HepG2 (cell line): Measurements from ENCODE around the gene TNK1. TPM values are rescaled to one million over a fixed set of nuclear protein-coding genes. Genes with fewer than 3 reads are reported as not detected.

Experiments used
- ATAC-seq: fragments of 200-7000 bp; cut with Tn5 transposase; 3 replicates; pipeline ENCODE4 v1.9.1; 2020; ENCODE audit warnings: mild to moderate bottlenecking, moderate library complexity
- BruUV-seq: library from RNA; stranded (reverse); fragments of 400-500 nt; replicated peaks from 2 replicates; lab custom pipeline; 2021; lab: Mats Ljungman, UMichigan
- CTCF ChIA-PET: fragments of 300-600 bp; formaldehyde crosslinking; extraction: SDS; loops from one replicate; lab custom pipeline; 2021; ENCODE audit warnings: low total read pairs, inconsistent platforms, low intra/inter-chr PET ratio; lab: Yijun Ruan, JAX
- POLR2A ChIA-PET: fragments of 350-600 bp; sonication (Branson Sonifier 250); formaldehyde crosslinking; loops from one replicate; lab custom pipeline; 2020; ENCODE audit warnings: antibody characterized with exemption, inconsistent platforms; lab: Yijun Ruan, JAX
- DNase-seq: peaks from one replicate; pipeline ENCODE4 v3.0.0-alpha.2; 2015; ENCODE audit warnings: low spot score
- FAIRE-seq: peaks from 3 replicates; lab custom pipeline; 2011; peaks lifted over from hg19 to GRCh38; lab: Jason Lieb, UNC
- H2AFZ ChIP-seq: one replicate; pipeline ENCODE4 v1.6.1; 2011; ENCODE audit warnings: low read length, inconsistent platforms
- H3K27ac ChIP-seq: fragments of 300-600 bp; 3 replicates; pipeline ENCODE4 v1.8.0; 2011; ENCODE audit warnings: mixed run types, mild to moderate bottlenecking, mixed read lengths, low read length, inconsistent platforms; ENCODE audit not compliant: insufficient read depth; ENCODE audit errors: extremely low read length
- H3K27me3 ChIP-seq, 2 experiments: fragments of 200-600 bp in 1 of 2; 2 replicates in 1 of 2; 3 replicates in 1 of 2; pipeline versions ENCODE4 v1.6.0 to v1.8.0; 2011; ENCODE audit warnings: low read length in 2 of 2, mild to moderate bottlenecking in 2 of 2, moderate library complexity in 2 of 2, inconsistent platforms in 1 of 2; ENCODE audit not compliant: insufficient read depth in 2 of 2, control insufficient read depth in 1 of 2
- H3K36me3 ChIP-seq, 2 experiments: fragments of 200-600 bp in 1 of 2; replicated peaks in 1 of 2; 2 replicates in 1 of 2; 3 replicates in 1 of 2; pipeline versions ENCODE4 v1.5.1 to v1.8.0; 2011; ENCODE audit warnings: low read length in 2 of 2, inconsistent platforms in 1 of 2; ENCODE audit not compliant: insufficient read depth in 2 of 2, control insufficient read depth in 1 of 2
- H3K4me1 ChIP-seq: 2 replicates; pipeline ENCODE4 v1.5.1; 2012; ENCODE audit warnings: low read length, inconsistent platforms; ENCODE audit not compliant: insufficient read depth
- H3K4me2 ChIP-seq: 2 replicates; pipeline ENCODE4 v1.6.0; 2011; ENCODE audit warnings: low read depth, low read length, inconsistent platforms
- H3K4me3 ChIP-seq, 3 experiments: fragments of 200-600 bp in 1 of 3; sonication (generic), shearing (Covaris generic) in 1 of 3; replicated peaks in 1 of 3; 2 replicates each; pipeline ENCODE4 v1.5.1; 2011 to 2016; ENCODE audit warnings: low read length in 3 of 3, inconsistent platforms in 2 of 3, low read depth in 2 of 3, mild to moderate bottlenecking in 2 of 3, control low read depth in 1 of 3, mixed read lengths in 1 of 3; ENCODE audit not compliant: insufficient read depth in 1 of 3
- H3K79me2 ChIP-seq: one replicate; pipeline ENCODE4 v1.6.1; 2011; ENCODE audit warnings: low read length, inconsistent platforms; ENCODE audit not compliant: insufficient read depth
- H3K9ac ChIP-seq: 2 replicates; pipeline ENCODE4 v1.6.0; 2011; ENCODE audit warnings: mild to moderate bottlenecking, low read depth, low read length, inconsistent platforms; ENCODE audit not compliant: insufficient read depth
- H3K9me3 ChIP-seq: 2 replicates; pipeline ENCODE4 v1.5.1; 2012; ENCODE audit warnings: mild to moderate bottlenecking, low read length
- H4K20me1 ChIP-seq: 2 replicates; pipeline ENCODE4 v1.6.0; 2011; ENCODE audit warnings: inconsistent platforms, mild to moderate bottlenecking, low read length, moderate library complexity; ENCODE audit not compliant: insufficient read depth
- KDM4B ChIP-seq: sonication (generic); formaldehyde crosslinking; IDR thresholded peaks from 2 replicates; pipeline ENCODE4 v1.4.0; 2020; ENCODE audit warnings: missing genetic modification reagents
- KLF16 ChIP-seq, 2 experiments: sonication (generic) in 1 of 2; formaldehyde crosslinking in 1 of 2; IDR thresholded peaks; 2 replicates each; pipeline versions ENCODE4 v1.6.1 to v1.8.0; 2016 to 2023; ENCODE audit warnings: missing genetic modification reagents in 2 of 2, missing compliant biosample characterization in 1 of 2
- PAX8 ChIP-seq: sonication (generic); formaldehyde crosslinking; IDR thresholded peaks from 2 replicates; pipeline ENCODE4 v1.8.0; 2022; ENCODE audit warnings: mild to moderate bottlenecking, missing genetic modification reagents, borderline replicate concordance
- PHF21A ChIP-seq: sonication (generic); formaldehyde crosslinking; IDR thresholded peaks from 2 replicates; pipeline ENCODE4 v1.5.0; 2020; ENCODE audit warnings: mild to moderate bottlenecking, missing genetic modification reagents
- RAD21 ChIP-seq: fragments of 450-650 bp; formaldehyde crosslinking; IDR thresholded peaks from 2 replicates; pipeline ENCODE4 v1.5.0; 2020; ENCODE audit warnings: mild to moderate bottlenecking
- ZBTB7B ChIP-seq: sonication (generic); formaldehyde crosslinking; IDR thresholded peaks from 2 replicates; pipeline ENCODE4 v1.4.0; 2020; ENCODE audit warnings: missing genetic modification reagents
- ZNF180 ChIP-seq: sonication (generic); formaldehyde crosslinking; IDR thresholded peaks from 2 replicates; pipeline ENCODE4 v1.4.0; 2020; ENCODE audit warnings: low read depth, missing genetic modification reagents, borderline replicate concordance
- ZNF317 ChIP-seq: sonication (generic); formaldehyde crosslinking; IDR thresholded peaks from 2 replicates; pipeline ENCODE4 v1.5.0; 2020; ENCODE audit warnings: mild to moderate bottlenecking, missing genetic modification reagents
- ZNF563 ChIP-seq: sonication (generic); formaldehyde crosslinking; IDR thresholded peaks from 2 replicates; pipeline ENCODE4 v1.8.0; 2022; ENCODE audit warnings: mild to moderate bottlenecking, moderate library complexity, missing genetic modification reagents
- ZNF746 ChIP-seq: sonication (generic); formaldehyde crosslinking; IDR thresholded peaks from 2 replicates; pipeline ENCODE4 v1.8.0; 2022; ENCODE audit warnings: mild to moderate bottlenecking, missing genetic modification reagents
- WGBS: methylation state at CpG from one replicate; pipeline ENCODE4 v1.1.6; 2017; ENCODE audit warnings: low lambda C conversion rate; 5-methylcytosine and 5-hydroxymethylcytosine counted together
- in situ Hi-C: cut with HindIII; loops from 2 replicates; pipeline ENCODE4 v1.10.0; 2017; ENCODE audit warnings: low pct_unique_long_range_greater_than_20kb; ENCODE audit not compliant: extremely low pct_ligation_motif_present
- intact Hi-C: fragments of 100-400 bp; cut with micrococcal nuclease; formaldehyde crosslinking; loops from one replicate; pipeline ENCODE4 v1.10.0; 2022; ENCODE audit not compliant: unreplicated experiment
- polyA plus RNA-seq, 8 experiments: library from polyadenylated mRNA; depleted of rRNA in 3 of 8; stranded (reverse) in 7 of 8; unstranded in 1 of 8; fragments of >200 nt; fragmentation: Illumina TruSeq in 4 of 8; extraction: Trizol in 4 of 8; gene quantifications; 2 replicates each; pipeline versions ENCODE4 v1.2.1 to v1.2.3, GENCODE V29; 2011 to 2016; ENCODE audit warnings: low read depth in 4 of 8, missing spikeins in 1 of 8, mixed read lengths in 1 of 8; ENCODE audit not compliant: insufficient read depth in 1 of 8
- total RNA-seq, 5 experiments: library from RNA; depleted of rRNA; stranded (reverse); fragments of >200 nt; fragmentation: Illumina TruSeq; extraction: Trizol; gene quantifications; 2 replicates each; pipeline ENCODE4 v1.2.3, GENCODE V29; 2016; ENCODE audit warnings: low read depth in 1 of 5
- TF ChIP-seq, protein P1 (sequence below): sonication (generic); formaldehyde crosslinking; IDR thresholded peaks from 2 replicates; pipeline ENCODE4 v1.5.1; 2020; ENCODE audit warnings: mild to moderate bottlenecking, moderate library complexity, missing genetic modification reagents
- TF ChIP-seq, protein P2 (sequence below): sonication (generic); formaldehyde crosslinking; IDR thresholded peaks from 2 replicates; pipeline ENCODE4 v1.4.0; 2020; ENCODE audit warnings: mild to moderate bottlenecking, missing genetic modification reagents
- TF ChIP-seq, protein P3 (sequence below): IDR thresholded peaks from 2 replicates; pipeline ENCODE4 v1.6.1; 2012; ENCODE audit warnings: inconsistent platforms
- TF ChIP-seq, protein P4 (sequence below): sonication (generic); formaldehyde crosslinking; IDR thresholded peaks from 2 replicates; pipeline ENCODE4 v1.5.0; 2020; ENCODE audit warnings: mild to moderate bottlenecking, missing genetic modification reagents, moderate library complexity
- TF ChIP-seq, protein P5 (sequence below): sonication (generic); formaldehyde crosslinking; IDR thresholded peaks from 2 replicates; pipeline ENCODE4 v1.4.0; 2020; ENCODE audit warnings: low read depth, mild to moderate bottlenecking, missing genetic modification reagents
- TF ChIP-seq, protein P6 (sequence below): IDR thresholded peaks from 2 replicates; pipeline ENCODE4 v1.6.1; 2016
- TF ChIP-seq, protein P7 (sequence below): sonication (generic); formaldehyde crosslinking; IDR thresholded peaks from 2 replicates; pipeline ENCODE4 v1.4.0; 2020; ENCODE audit warnings: missing genetic modification reagents, borderline replicate concordance

TNK1 gene
- total and polyA plus RNA-seq, 2 of the 13 experiments (the other 11 are each of a cell fraction or from before 2014, with no cell fraction given): 2.0 to 3.5 TPM

DNA sequence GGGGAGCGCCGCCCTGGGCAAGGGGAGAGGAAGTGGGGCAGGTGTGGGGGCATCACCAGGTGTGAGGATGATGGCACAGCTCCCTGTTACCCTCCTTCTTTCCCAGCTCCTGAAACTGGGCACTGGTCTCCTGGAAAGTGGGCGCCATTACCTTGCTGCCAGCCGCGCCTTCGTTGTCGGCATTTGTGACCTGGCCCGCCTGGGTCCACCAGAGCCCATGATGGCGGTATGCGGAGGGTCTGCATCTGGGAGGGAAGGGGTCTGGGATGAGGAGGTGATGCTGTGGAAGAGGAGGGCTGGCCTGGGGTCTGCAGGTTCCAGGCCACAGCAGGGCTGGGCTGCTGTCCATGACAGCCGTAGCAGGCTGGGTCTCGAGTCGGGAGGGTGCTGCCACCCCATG lies 39.0 kb upstream of the TNK1 start:
- Histone ChIP-seq H3K27me3 (peaks cover 3 to 26% of the 10 kb centered on the region in 2 experiments; a peak in 3 of 5 replicates), H3K4me2 (no peak overlapping the region), H3K36me3 (no peaks in the 10 kb centered on the region), H3K4me3 (no peak overlapping the region), H3K9me3 (no peaks in the 10 kb centered on the region), H3K9ac (no peak overlapping the region), H3K4me1 (peaks cover 25% of the 10 kb centered on the region), H3K79me2 (no peaks in the 10 kb centered on the region), H2AFZ (no peak overlapping the region), H4K20me1 (no peaks in the 10 kb centered on the region), H3K27ac (no peak overlapping the region)
- intact Hi-C loops (no loop called here), in situ Hi-C loops (no loop called here)
- no peak for ATAC-seq
- BruUV-seq: no TSS peak
- WGBS: 83% methylated on average over 13 of the region's 13 CpGs
- ChIA-PET POLR2A (interaction anchor here (3.6 kb wide), 1 partner anchor 12 kb away, joined by 9 read pairs; the partner anchor contains the start of gene NEURL4), CTCF (no interaction called here)
- no peak for DNase-seq
- no peak for FAIRE-seq
- TF ChIP-seq, protein P1, sequence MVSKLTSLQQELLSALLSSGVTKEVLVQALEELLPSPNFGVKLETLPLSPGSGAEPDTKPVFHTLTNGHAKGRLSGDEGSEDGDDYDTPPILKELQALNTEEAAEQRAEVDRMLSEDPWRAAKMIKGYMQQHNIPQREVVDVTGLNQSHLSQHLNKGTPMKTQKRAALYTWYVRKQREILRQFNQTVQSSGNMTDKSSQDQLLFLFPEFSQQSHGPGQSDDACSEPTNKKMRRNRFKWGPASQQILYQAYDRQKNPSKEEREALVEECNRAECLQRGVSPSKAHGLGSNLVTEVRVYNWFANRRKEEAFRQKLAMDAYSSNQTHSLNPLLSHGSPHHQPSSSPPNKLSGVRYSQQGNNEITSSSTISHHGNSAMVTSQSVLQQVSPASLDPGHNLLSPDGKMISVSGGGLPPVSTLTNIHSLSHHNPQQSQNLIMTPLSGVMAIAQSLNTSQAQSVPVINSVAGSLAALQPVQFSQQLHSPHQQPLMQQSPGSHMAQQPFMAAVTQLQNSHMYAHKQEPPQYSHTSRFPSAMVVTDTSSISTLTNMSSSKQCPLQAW (CRISPR knock-in tag): no peak
- TF ChIP-seq ZNF746 (CRISPR knock-in tag): no peak
- TF ChIP-seq, protein P2, sequence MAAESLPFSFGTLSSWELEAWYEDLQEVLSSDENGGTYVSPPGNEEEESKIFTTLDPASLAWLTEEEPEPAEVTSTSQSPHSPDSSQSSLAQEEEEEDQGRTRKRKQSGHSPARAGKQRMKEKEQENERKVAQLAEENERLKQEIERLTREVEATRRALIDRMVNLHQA (CRISPR knock-in tag): no peak
- no peak for TF ChIP-seq ZBTB7B (CRISPR knock-in tag)
- TF ChIP-seq PAX8 (CRISPR knock-in tag): no peak
- no peak for TF ChIP-seq ZNF180 (CRISPR knock-in tag)
- TF ChIP-seq RAD21 (CRISPR knock-in tag): no peak
- TF ChIP-seq, protein P3, sequence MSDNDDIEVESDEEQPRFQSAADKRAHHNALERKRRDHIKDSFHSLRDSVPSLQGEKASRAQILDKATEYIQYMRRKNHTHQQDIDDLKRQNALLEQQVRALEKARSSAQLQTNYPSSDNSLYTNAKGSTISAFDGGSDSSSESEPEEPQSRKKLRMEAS: no peak
- TF ChIP-seq, protein P4, sequence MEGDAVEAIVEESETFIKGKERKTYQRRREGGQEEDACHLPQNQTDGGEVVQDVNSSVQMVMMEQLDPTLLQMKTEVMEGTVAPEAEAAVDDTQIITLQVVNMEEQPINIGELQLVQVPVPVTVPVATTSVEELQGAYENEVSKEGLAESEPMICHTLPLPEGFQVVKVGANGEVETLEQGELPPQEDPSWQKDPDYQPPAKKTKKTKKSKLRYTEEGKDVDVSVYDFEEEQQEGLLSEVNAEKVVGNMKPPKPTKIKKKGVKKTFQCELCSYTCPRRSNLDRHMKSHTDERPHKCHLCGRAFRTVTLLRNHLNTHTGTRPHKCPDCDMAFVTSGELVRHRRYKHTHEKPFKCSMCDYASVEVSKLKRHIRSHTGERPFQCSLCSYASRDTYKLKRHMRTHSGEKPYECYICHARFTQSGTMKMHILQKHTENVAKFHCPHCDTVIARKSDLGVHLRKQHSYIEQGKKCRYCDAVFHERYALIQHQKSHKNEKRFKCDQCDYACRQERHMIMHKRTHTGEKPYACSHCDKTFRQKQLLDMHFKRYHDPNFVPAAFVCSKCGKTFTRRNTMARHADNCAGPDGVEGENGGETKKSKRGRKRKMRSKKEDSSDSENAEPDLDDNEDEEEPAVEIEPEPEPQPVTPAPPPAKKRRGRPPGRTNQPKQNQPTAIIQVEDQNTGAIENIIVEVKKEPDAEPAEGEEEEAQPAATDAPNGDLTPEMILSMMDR (CRISPR knock-in tag): no peak
- TF ChIP-seq, protein P5, sequence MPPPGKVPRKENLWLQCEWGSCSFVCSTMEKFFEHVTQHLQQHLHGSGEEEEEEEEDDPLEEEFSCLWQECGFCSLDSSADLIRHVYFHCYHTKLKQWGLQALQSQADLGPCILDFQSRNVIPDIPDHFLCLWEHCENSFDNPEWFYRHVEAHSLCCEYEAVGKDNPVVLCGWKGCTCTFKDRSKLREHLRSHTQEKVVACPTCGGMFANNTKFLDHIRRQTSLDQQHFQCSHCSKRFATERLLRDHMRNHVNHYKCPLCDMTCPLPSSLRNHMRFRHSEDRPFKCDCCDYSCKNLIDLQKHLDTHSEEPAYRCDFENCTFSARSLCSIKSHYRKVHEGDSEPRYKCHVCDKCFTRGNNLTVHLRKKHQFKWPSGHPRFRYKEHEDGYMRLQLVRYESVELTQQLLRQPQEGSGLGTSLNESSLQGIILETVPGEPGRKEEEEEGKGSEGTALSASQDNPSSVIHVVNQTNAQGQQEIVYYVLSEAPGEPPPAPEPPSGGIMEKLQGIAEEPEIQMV: no peak
- TF ChIP-seq ZNF563 (CRISPR knock-in tag): no peak
- no peak for TF ChIP-seq PHF21A (CRISPR knock-in tag)
- TF ChIP-seq, protein P6, sequence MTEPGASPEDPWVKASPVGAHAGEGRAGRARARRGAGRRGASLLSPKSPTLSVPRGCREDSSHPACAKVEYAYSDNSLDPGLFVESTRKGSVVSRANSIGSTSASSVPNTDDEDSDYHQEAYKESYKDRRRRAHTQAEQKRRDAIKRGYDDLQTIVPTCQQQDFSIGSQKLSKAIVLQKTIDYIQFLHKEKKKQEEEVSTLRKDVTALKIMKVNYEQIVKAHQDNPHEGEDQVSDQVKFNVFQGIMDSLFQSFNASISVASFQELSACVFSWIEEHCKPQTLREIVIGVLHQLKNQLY: no peak
- TF ChIP-seq KLF16 (CRISPR knock-in tag; IDR thresholded peaks at IDR 0.05): no peak
- no peak for TF ChIP-seq KDM4B (CRISPR knock-in tag)
- TF ChIP-seq, protein P7, sequence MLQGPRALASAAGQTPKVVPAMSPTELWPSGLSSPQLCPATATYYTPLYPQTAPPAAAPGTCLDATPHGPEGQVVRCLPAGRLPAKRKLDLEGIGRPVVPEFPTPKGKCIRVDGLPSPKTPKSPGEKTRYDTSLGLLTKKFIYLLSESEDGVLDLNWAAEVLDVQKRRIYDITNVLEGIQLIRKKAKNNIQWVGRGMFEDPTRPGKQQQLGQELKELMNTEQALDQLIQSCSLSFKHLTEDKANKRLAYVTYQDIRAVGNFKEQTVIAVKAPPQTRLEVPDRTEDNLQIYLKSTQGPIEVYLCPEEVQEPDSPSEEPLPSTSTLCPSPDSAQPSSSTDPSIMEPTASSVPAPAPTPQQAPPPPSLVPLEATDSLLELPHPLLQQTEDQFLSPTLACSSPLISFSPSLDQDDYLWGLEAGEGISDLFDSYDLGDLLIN (CRISPR knock-in tag): no peak
- no peak for TF ChIP-seq ZNF317
